Astrocyte (in vitro differentiated cells and primary cell): Measurements from ENCODE around the gene OGT. TPM values are rescaled to one million over a fixed set of nuclear protein-coding genes. Genes with fewer than 3 reads are reported as not detected.

Source experiments
- DNase-seq: peaks from one replicate; pipeline ENCODE4 v3.0.0-alpha.2; 2010; ENCODE audit warnings: low read depth
- FAIRE-seq: peaks from 2 replicates; lab custom pipeline; 2011; peaks lifted over from hg19 to GRCh38; lab: Jason Lieb, UNC
- H2AFZ ChIP-seq: 2 replicates; pipeline ENCODE4 v1.6.0; 2012; ENCODE audit warnings: low read depth, low read length, inconsistent platforms
- H3K27ac ChIP-seq: 2 replicates; pipeline ENCODE4 v1.5.1; 2011; ENCODE audit warnings: low read depth, low read length, inconsistent platforms
- H3K27me3 ChIP-seq: 2 replicates; pipeline ENCODE4 v1.6.0; 2011; ENCODE audit warnings: low read length, inconsistent platforms; ENCODE audit not compliant: insufficient read depth
- H3K36me3 ChIP-seq: 2 replicates; pipeline ENCODE4 v1.5.1; 2011; ENCODE audit warnings: low read length, inconsistent platforms; ENCODE audit not compliant: insufficient read depth
- H3K4me1 ChIP-seq: 2 replicates; pipeline ENCODE4 v1.5.1; 2011; ENCODE audit warnings: low read length, inconsistent platforms; ENCODE audit not compliant: insufficient read depth
- H3K4me2 ChIP-seq: 2 replicates; pipeline ENCODE4 v1.6.0; 2012; ENCODE audit warnings: low read length, inconsistent platforms
- H3K4me3 ChIP-seq: 2 replicates; pipeline ENCODE4 v1.5.1; 2011; ENCODE audit warnings: low read depth, mild to moderate bottlenecking, low read length, inconsistent platforms; ENCODE audit not compliant: insufficient read depth
- H3K79me2 ChIP-seq: 2 replicates; pipeline ENCODE4 v1.6.0; 2012; ENCODE audit warnings: mild to moderate bottlenecking, low read length, inconsistent platforms; ENCODE audit not compliant: insufficient read depth
- H3K9ac ChIP-seq: 2 replicates; pipeline ENCODE4 v1.6.0; 2012; ENCODE audit warnings: mild to moderate bottlenecking, low read length, inconsistent platforms
- H3K9me3 ChIP-seq: 2 replicates; pipeline ENCODE4 v1.5.1; 2012; ENCODE audit warnings: low read depth, mild to moderate bottlenecking, low read length, inconsistent platforms; ENCODE audit not compliant: insufficient read depth
- H4K20me1 ChIP-seq: 2 replicates; pipeline ENCODE4 v1.6.0; 2012; ENCODE audit warnings: low read length, inconsistent platforms; ENCODE audit not compliant: insufficient read depth
- H3K27ac Mint-ChIP-seq: one replicate; pipeline ENCODE4 v1.8.0; 2021; ENCODE audit warnings: mild to moderate bottlenecking, mixed read lengths; ENCODE audit not compliant: unreplicated experiment
- H3K27me3 Mint-ChIP-seq: one replicate; pipeline ENCODE4 v1.8.0; 2021; ENCODE audit warnings: low read depth, mixed read lengths; ENCODE audit not compliant: unreplicated experiment
- H3K36me3 Mint-ChIP-seq: one replicate; pipeline ENCODE4 v1.8.0; 2021; ENCODE audit warnings: low read depth, mixed read lengths; ENCODE audit not compliant: unreplicated experiment
- H3K4me1 Mint-ChIP-seq: one replicate; pipeline ENCODE4 v1.8.0; 2021; ENCODE audit warnings: low read depth, mixed read lengths; ENCODE audit not compliant: unreplicated experiment
- H3K4me3 Mint-ChIP-seq: one replicate; pipeline ENCODE4 v1.8.0; 2021; ENCODE audit warnings: mild to moderate bottlenecking, moderate library complexity, mixed read lengths; ENCODE audit not compliant: unreplicated experiment
- H3K9me3 Mint-ChIP-seq: one replicate; pipeline ENCODE4 v1.8.0; 2021; ENCODE audit warnings: mild to moderate bottlenecking, mixed read lengths; ENCODE audit not compliant: unreplicated experiment
- CTCF ChIP-seq: IDR thresholded peaks from 2 replicates; pipeline ENCODE4 v1.5.1; 2011; ENCODE audit warnings: low read depth, mild to moderate bottlenecking, inconsistent platforms, low read length, moderate library complexity; ENCODE audit not compliant: insufficient read depth
- EZH2 ChIP-seq: IDR thresholded peaks from 2 replicates; pipeline ENCODE4 v1.6.1; 2012; ENCODE audit warnings: mild to moderate bottlenecking, low read length, inconsistent platforms; ENCODE audit not compliant: insufficient read depth
- total RNA-seq: library from RNA; stranded (reverse); gene quantifications from 2 replicates; pipeline ENCODE4 v1.2.1, GENCODE V29; 2021

The OGT gene
- total RNA-seq, 1 donor from 2014 or later: 139 TPM

DNA sequence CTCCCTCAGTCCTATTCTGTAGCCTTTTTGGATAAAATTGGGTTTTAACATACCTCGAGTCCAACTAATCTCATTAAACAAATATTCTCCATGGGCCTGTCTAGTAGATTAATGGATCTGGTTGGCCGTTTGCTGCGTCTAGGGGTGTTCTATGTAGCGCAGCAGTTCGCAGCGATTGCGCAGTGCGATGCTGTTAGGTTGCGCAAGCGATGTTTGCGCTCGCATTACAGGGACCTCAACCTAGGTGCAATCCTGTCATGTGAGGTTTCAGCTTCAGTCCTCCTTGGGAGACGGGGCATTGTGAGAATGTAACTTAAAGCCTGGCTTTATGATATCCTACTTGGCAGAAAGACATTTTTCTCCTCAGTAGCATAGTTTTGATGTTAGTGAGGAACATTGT, 14.0 kb downstream of the OGT start:
- Mint-ChIP-seq H3K27me3 (no peaks in the 10 kb centered on the region), H3K27ac (no peak overlapping the region), H3K9me3 (no peaks in the 10 kb centered on the region), H3K36me3 (peaks cover 2% of the 10 kb centered on the region), H3K4me3 (no peak overlapping the region), H3K4me1 (peaks cover 20% of the 10 kb centered on the region)
- H3K36me3 ChIP-seq: peaks cover 28% of the 10 kb centered on the region
- no peak overlapping the region for H3K27ac ChIP-seq
- H3K27me3 ChIP-seq: no peaks in the 10 kb centered on the region
- no peak overlapping the region for H2AFZ ChIP-seq
- peaks cover 58% of the 10 kb centered on the region for H4K20me1 ChIP-seq
- no peaks in the 10 kb centered on the region for H3K9me3 ChIP-seq
- DNase-seq: no peak
- H3K4me2 ChIP-seq: no peak overlapping the region
- H3K9ac ChIP-seq: no peak overlapping the region
- H3K4me1 ChIP-seq: peaks cover 13% of the 10 kb centered on the region
- TF ChIP-seq EZH2 (no peak), CTCF (no peak)
- H3K79me2 ChIP-seq: peaks cover 89% of the 10 kb centered on the region
- no peak for FAIRE-seq
- H3K4me3 ChIP-seq: no peak overlapping the region

DNA sequence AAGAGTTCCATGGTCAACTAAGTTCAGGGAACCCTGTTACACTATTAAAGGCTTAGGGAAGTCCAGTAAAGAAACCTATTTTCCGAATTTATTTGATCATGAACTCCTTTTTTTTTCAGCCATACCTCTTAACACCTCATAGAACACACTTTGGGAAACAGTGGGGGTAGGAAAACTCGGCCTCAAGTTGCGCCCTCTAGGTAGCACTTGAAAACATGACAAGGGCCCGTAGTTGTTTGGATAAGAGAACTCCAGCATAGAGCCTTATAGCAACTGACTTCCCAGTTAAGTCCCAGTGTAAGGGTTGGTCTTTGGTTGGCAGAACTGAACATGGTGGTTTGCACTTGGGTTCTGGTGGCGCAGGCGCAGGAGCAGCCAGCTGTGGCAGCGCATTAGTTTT, 14.4 kb downstream of the OGT start:
- no peak overlapping the region for H3K27ac Mint-ChIP-seq
- H3K4me3 Mint-ChIP-seq: no peak overlapping the region
- Histone ChIP-seq H3K79me2 (peaks cover 85% of the 10 kb centered on the region), H3K27ac (no peak overlapping the region), H3K9ac (no peak overlapping the region), H3K4me2 (no peak overlapping the region), H3K4me3 (no peak overlapping the region), H3K4me1 (peaks cover 9% of the 10 kb centered on the region), H3K27me3 (no peaks in the 10 kb centered on the region), H3K36me3 (peaks cover 28% of the 10 kb centered on the region), H4K20me1 (peaks cover 59% of the 10 kb centered on the region), H3K9me3 (no peaks in the 10 kb centered on the region), H2AFZ (no peak overlapping the region)
- H3K36me3 Mint-ChIP-seq: peaks cover 2% of the 10 kb centered on the region
- DNase-seq (no peak), FAIRE-seq (no peak)
- H3K9me3 Mint-ChIP-seq: no peaks in the 10 kb centered on the region
- peaks cover 15% of the 10 kb centered on the region for H3K4me1 Mint-ChIP-seq
- H3K27me3 Mint-ChIP-seq: no peaks in the 10 kb centered on the region
- TF ChIP-seq EZH2 (no peak), CTCF (no peak)

DNA sequence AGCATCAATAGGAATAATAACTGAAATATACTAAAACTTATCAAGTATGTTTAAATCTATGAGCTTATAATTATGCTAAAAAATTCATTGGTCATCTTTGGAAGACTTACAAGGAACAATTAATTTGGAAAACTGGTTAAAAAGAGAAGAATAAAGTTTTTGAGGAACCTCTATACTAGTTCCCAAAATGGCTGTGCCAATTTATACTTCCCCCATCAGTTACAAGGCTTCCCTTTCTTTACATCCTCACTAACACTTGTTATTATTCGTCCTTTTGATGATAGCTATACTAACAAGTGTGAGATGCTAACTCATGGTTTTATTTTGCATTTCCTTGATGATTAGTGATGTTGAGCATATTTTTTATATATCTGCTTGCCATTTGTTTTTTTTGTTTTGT, 17.1 kb downstream of the OGT start:
- Histone ChIP-seq H3K4me1 (no peaks in the 10 kb centered on the region), H3K36me3 (peaks cover 35% of the 10 kb centered on the region), H3K27ac (no peak overlapping the region), H3K27me3 (no peaks in the 10 kb centered on the region), H3K4me2 (no peak overlapping the region), H2AFZ (no peak overlapping the region), H3K4me3 (no peak overlapping the region), H4K20me1 (peaks cover 52% of the 10 kb centered on the region), H3K79me2 (peaks cover 70% of the 10 kb centered on the region), H3K9ac (no peak overlapping the region), H3K9me3 (no peaks in the 10 kb centered on the region)
- FAIRE-seq (no peak), DNase-seq (no peak)
- H3K9me3 Mint-ChIP-seq: no peaks in the 10 kb centered on the region
- no peak overlapping the region for H3K27ac Mint-ChIP-seq
- H3K4me1 Mint-ChIP-seq: no peaks in the 10 kb centered on the region
- H3K4me3 Mint-ChIP-seq: no peak overlapping the region
- H3K36me3 Mint-ChIP-seq: peaks cover 3% of the 10 kb centered on the region
- no peaks in the 10 kb centered on the region for H3K27me3 Mint-ChIP-seq
- TF ChIP-seq EZH2: no peak
- no peak for TF ChIP-seq CTCF
